ENCODE results near the gene PAK3. TPM values are rescaled to one million over a fixed set of nuclear protein-coding genes. Genes with fewer than 3 reads are reported as not detected.
A peak's percentile ranks its signal among the peaks of the same experiment; 100 is the strongest.

PAK3 gene
- total and polyA plus RNA-seq, 2 experiments from 2014 or later, result 5.0 to 5.4 TPM

DNA sequence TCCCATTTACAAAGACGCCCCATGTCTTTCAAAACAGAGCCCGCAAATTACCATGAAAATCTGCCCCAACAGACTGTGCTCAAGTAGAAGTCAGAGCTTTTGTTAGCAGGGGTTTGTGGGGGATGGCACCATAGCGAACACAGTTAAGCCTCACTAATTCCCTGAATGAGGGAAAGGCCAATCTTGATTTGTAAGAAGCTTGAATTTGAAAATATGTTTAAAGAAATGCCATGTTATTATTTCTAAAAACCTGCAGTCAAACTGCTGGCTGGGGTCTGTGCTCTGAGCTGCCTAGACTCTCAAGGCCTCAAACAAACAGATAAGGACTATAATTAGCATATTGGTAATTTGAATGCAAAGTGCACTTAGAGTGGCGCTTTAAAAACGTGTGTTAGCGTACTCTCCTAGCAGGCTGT is 9.4 kb upstream of the PAK3 start:
- peak overlapping the region; percentile 74 for H3K4me2 ChIP-seq
- ATAC-seq (peak; percentile 93), DNase-seq (ENCODE audit: low spot score) (peak; percentile 56)
- no peak for TF ChIP-seq EZH2 (IDR thresholded peaks at IDR 0.05; ENCODE audit: low read depth, unreplicated experiment)
- TF ChIP-seq JUNB (IDR thresholded peaks at IDR 0.05; ENCODE audit: unreplicated experiment), result no peak
- TF ChIP-seq, protein P1, sequence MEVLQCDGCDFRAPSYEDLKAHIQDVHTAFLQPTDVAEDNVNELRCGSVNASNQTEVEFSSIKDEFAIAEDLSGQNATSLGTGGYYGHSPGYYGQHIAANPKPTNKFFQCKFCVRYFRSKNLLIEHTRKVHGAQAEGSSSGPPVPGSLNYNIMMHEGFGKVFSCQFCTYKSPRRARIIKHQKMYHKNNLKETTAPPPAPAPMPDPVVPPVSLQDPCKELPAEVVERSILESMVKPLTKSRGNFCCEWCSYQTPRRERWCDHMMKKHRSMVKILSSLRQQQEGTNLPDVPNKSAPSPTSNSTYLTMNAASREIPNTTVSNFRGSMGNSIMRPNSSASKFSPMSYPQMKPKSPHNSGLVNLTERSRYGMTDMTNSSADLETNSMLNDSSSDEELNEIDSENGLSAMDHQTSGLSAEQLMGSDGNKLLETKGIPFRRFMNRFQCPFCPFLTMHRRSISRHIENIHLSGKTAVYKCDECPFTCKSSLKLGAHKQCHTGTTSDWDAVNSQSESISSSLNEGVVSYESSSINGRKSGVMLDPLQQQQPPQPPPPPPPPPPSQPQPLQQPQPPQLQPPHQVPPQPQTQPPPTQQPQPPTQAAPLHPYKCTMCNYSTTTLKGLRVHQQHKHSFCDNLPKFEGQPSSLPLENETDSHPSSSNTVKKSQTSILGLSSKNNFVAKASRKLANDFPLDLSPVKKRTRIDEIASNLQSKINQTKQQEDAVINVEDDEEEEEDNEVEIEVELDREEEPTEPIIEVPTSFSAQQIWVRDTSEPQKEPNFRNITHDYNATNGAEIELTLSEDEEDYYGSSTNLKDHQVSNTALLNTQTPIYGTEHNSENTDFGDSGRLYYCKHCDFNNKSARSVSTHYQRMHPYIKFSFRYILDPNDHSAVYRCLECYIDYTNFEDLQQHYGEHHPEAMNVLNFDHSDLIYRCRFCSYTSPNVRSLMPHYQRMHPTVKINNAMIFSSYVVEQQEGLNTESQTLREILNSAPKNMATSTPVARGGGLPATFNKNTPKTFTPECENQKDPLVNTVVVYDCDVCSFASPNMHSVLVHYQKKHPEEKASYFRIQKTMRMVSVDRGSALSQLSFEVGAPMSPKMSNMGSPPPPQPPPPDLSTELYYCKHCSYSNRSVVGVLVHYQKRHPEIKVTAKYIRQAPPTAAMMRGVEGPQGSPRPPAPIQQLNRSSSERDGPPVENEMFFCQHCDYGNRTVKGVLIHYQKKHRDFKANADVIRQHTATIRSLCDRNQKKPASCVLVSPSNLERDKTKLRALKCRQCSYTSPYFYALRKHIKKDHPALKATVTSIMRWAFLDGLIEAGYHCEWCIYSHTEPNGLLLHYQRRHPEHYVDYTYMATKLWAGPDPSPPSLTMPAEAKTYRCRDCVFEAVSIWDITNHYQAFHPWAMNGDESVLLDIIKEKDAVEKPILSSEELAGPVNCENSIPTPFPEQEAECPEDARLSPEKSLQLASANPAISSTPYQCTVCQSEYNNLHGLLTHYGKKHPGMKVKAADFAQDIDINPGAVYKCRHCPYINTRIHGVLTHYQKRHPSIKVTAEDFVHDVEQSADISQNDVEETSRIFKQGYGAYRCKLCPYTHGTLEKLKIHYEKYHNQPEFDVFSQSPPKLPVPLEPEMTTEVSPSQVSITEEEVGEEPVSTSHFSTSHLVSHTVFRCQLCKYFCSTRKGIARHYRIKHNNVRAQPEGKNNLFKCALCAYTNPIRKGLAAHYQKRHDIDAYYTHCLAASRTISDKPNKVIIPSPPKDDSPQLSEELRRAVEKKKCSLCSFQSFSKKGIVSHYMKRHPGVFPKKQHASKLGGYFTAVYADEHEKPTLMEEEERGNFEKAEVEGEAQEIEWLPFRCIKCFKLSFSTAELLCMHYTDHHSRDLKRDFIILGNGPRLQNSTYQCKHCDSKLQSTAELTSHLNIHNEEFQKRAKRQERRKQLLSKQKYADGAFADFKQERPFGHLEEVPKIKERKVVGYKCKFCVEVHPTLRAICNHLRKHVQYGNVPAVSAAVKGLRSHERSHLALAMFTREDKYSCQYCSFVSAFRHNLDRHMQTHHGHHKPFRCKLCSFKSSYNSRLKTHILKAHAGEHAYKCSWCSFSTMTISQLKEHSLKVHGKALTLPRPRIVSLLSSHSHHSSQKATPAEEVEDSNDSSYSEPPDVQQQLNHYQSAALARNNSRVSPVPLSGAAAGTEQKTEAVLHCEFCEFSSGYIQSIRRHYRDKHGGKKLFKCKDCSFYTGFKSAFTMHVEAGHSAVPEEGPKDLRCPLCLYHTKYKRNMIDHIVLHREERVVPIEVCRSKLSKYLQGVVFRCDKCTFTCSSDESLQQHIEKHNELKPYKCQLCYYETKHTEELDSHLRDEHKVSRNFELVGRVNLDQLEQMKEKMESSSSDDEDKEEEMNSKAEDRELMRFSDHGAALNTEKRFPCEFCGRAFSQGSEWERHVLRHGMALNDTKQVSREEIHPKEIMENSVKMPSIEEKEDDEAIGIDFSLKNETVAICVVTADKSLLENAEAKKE (CRISPR knock-in tag; IDR thresholded peaks at IDR 0.05), result no peak
- TF ChIP-seq, protein P2, sequence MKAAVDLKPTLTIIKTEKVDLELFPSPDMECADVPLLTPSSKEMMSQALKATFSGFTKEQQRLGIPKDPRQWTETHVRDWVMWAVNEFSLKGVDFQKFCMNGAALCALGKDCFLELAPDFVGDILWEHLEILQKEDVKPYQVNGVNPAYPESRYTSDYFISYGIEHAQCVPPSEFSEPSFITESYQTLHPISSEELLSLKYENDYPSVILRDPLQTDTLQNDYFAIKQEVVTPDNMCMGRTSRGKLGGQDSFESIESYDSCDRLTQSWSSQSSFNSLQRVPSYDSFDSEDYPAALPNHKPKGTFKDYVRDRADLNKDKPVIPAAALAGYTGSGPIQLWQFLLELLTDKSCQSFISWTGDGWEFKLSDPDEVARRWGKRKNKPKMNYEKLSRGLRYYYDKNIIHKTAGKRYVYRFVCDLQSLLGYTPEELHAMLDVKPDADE (IDR thresholded peaks at IDR 0.05), result no peak
- H3K9me2 ChIP-seq (ENCODE audit: insufficient read depth), result no peaks in the 10 kb centered on the region
- Mint-ChIP-seq H3K36me3 (ENCODE audit: low read depth) (no peaks in the 10 kb centered on the region), H3K4me3 (peak overlapping the region; percentile 65), H3K4me1 (peaks cover 36% of the 10 kb centered on the region), H3K27me3 (ENCODE audit: insufficient read depth, low read depth, poor library complexity) (peaks cover 2% of the 10 kb centered on the region), H3K9me3 (no peaks in the 10 kb centered on the region), H3K27ac (peak overlapping the region; percentile 97)
- no peaks in the 10 kb centered on the region for H3K36me3 ChIP-seq (ENCODE audit: insufficient read depth)
- no peaks in the 10 kb centered on the region for H3K27me3 ChIP-seq (ENCODE audit: insufficient read depth)
- H3F3A ChIP-seq (replicated peaks; ENCODE audit: low read depth), result no peaks in the 10 kb centered on the region
- peak overlapping the region; percentile 95 for H3K27ac ChIP-seq (ENCODE audit: low read depth)
- H4K20me1 ChIP-seq (replicated peaks; ENCODE audit: insufficient read depth), result no peaks in the 10 kb centered on the region
- H3K4me3 ChIP-seq, result peak overlapping the region; percentile 36
- H3K4me1 ChIP-seq (ENCODE audit: insufficient read depth), result peaks cover 26% of the 10 kb centered on the region
- no peak overlapping the region for H2AFZ ChIP-seq
- H3K79me2 ChIP-seq (replicated peaks; ENCODE audit: insufficient read depth), result no peaks in the 10 kb centered on the region

DNA sequence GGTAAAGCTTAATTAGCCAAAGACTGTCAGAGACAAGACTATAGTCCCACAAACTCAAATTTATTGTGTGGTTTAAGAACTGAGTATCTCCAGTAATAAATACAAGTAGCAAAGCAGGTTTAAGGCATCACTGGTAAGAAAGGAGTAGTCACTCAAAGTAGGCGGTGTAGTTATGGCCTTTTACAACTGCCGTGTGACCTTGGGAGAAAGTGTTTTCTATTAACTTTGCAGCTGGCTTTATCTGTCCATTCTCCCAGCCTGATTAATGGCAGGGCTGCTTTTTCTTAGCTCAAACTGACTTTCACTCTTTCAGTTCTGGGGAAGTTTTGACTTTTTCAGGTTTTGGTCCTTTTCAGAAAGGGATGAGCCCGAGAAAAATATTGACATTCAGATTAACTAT is 7.4 kb upstream of the PAK3 start:
- Histone ChIP-seq H3K9me2 (ENCODE audit: insufficient read depth) (no peaks in the 10 kb centered on the region), H3K79me2 (replicated peaks; ENCODE audit: insufficient read depth) (no peaks in the 10 kb centered on the region), H3K4me1 (ENCODE audit: insufficient read depth) (peaks cover 26% of the 10 kb centered on the region), H3K27me3 (ENCODE audit: insufficient read depth) (no peaks in the 10 kb centered on the region), H4K20me1 (replicated peaks; ENCODE audit: insufficient read depth) (no peaks in the 10 kb centered on the region), H3K36me3 (ENCODE audit: insufficient read depth) (no peaks in the 10 kb centered on the region), H3K4me3 (no peak overlapping the region), H2AFZ (no peak overlapping the region), H3F3A (replicated peaks; ENCODE audit: low read depth) (no peaks in the 10 kb centered on the region), H3K27ac (ENCODE audit: low read depth) (no peak overlapping the region), H3K4me2 (no peak overlapping the region)
- DNase-seq (ENCODE audit: low spot score) (no peak), ATAC-seq (no peak)
- H3K36me3 Mint-ChIP-seq (ENCODE audit: low read depth), result no peaks in the 10 kb centered on the region
- no peaks in the 10 kb centered on the region for H3K9me3 Mint-ChIP-seq
- H3K4me1 Mint-ChIP-seq, result peaks cover 31% of the 10 kb centered on the region
- peaks cover 2% of the 10 kb centered on the region for H3K27me3 Mint-ChIP-seq (ENCODE audit: insufficient read depth, low read depth, poor library complexity)
- no peak overlapping the region for H3K4me3 Mint-ChIP-seq
- H3K27ac Mint-ChIP-seq, result no peak overlapping the region
- TF ChIP-seq NANOG (IDR thresholded peaks at IDR 0.05; ENCODE audit: borderline replicate concordance) (no peak), POLR2AphosphoS5 (IDR thresholded peaks at IDR 0.05; ENCODE audit: low read depth) (no peak), EZH2 (IDR thresholded peaks at IDR 0.05; ENCODE audit: low read depth, unreplicated experiment) (no peak), JUNB (IDR thresholded peaks at IDR 0.05; ENCODE audit: unreplicated experiment) (no peak), ZNF114 (CRISPR knock-in tag; IDR thresholded peaks at IDR 0.05) (no peak)
- TF ChIP-seq, protein P2 (IDR thresholded peaks at IDR 0.05), result no peak
